Kidney epithelial cell (primary cell): ENCODE data around the gene R3HCC1L. TPM values are rescaled to one million over a fixed set of nuclear protein-coding genes. Genes with fewer than 3 reads are reported as not detected.
"Not testable (repeated sequence)": the region's sequence is repeated elsewhere in the genome, so short reads cannot be mapped to it uniquely, and the experiment has no call there.

Experiments
- DNase-seq: peaks from one replicate; pipeline ENCODE4 v3.0.0-alpha.2; 2010; ENCODE audit warnings: low read depth
- H3K27me3 ChIP-seq: 2 replicates; pipeline ENCODE4 v1.6.0; 2011; ENCODE audit warnings: low read length; ENCODE audit not compliant: control insufficient read depth, insufficient read depth
- H3K36me3 ChIP-seq: 2 replicates; pipeline ENCODE4 v1.5.1; 2011; ENCODE audit warnings: low read length; ENCODE audit not compliant: control insufficient read depth, insufficient read depth
- H3K4me3 ChIP-seq: 2 replicates; pipeline ENCODE4 v1.5.1; 2011; ENCODE audit warnings: low read depth, mild to moderate bottlenecking, control low read depth, low read length
- CTCF ChIP-seq: IDR thresholded peaks from 2 replicates; pipeline ENCODE4 v1.5.1; 2011; ENCODE audit warnings: mild to moderate bottlenecking, moderate library complexity, low read length, control low read depth, inconsistent platforms; ENCODE audit not compliant: insufficient read depth, poor library complexity, severe bottlenecking
- total RNA-seq: library from RNA; depleted of rRNA; stranded (reverse); fragments of >200 nt; gene quantifications from 2 replicates; pipeline ENCODE4 v1.2.3, GENCODE V29; 2015

R3HCC1L gene
- total RNA-seq, 1 donor from 2014 or later: 10.7 TPM

- DNase-seq: no peak
- Histone ChIP-seq H3K27me3 (no peaks in the 10 kb centered on the region), H3K36me3 (no peaks in the 10 kb centered on the region), H3K4me3 (no peak overlapping the region)
- TF ChIP-seq CTCF: no peak
Observed at GRCh38 chr10:98172073-98172472, 37.6 kb downstream of the R3HCC1L start.

GRCh38 chr10:98172495-98172894 lies 38.0 kb downstream of the R3HCC1L start:
- H3K4me3 ChIP-seq: no peak overlapping the region
- DNase-seq: no peak
- H3K36me3 ChIP-seq: no peaks in the 10 kb centered on the region

GRCh38 chr10:98173260-98173659 lies 38.8 kb downstream of the R3HCC1L start:
- Histone ChIP-seq H3K27me3 (no peaks in the 10 kb centered on the region), H3K4me3 (no peak overlapping the region), H3K36me3 (no peaks in the 10 kb centered on the region)
- TF ChIP-seq CTCF: no peak
- DNase-seq: no peak

More at GRCh38 chr10:98172495-98172894, 38.0 kb downstream of the R3HCC1L start:
- no peaks in the 10 kb centered on the region for H3K27me3 ChIP-seq
- no peak for TF ChIP-seq CTCF

GRCh38 chr10:98182351-98182915 lies 48.0 kb downstream of the R3HCC1L start:
- H3K36me3 ChIP-seq, H3K27me3 ChIP-seq, H3K4me3 ChIP-seq, DNase-seq: not testable (repeated sequence)

- DNase-seq: no peak
- no peak overlapping the region for H3K4me3 ChIP-seq
- H3K27me3 ChIP-seq: no peaks in the 10 kb centered on the region
- no peak for TF ChIP-seq CTCF
- H3K36me3 ChIP-seq: no peaks in the 10 kb centered on the region
Observed at GRCh38 chr10:98186681-98187080, 52.2 kb downstream of the R3HCC1L start.

GRCh38 chr10:98190773-98191172 lies 56.3 kb downstream of the R3HCC1L start:
- not testable (repeated sequence) for DNase-seq, H3K27me3 ChIP-seq, H3K4me3 ChIP-seq, H3K36me3 ChIP-seq

- Histone ChIP-seq H3K27me3 (no peaks in the 10 kb centered on the region), H3K4me3 (no peak overlapping the region), H3K36me3 (no peaks in the 10 kb centered on the region)
- TF ChIP-seq CTCF: no peak
- no peak for DNase-seq
Observed at GRCh38 chr10:98193037-98193436, 58.6 kb downstream of the R3HCC1L start.
